ENCODE data around the gene AFG3L2.

The AFG3L2 gene

GRCh38 chr18:12302391-12303147 is 74.5 kb downstream of the AFG3L2 start:
- DNase-seq (ENCODE audit: low spot score): no peak

DNA sequence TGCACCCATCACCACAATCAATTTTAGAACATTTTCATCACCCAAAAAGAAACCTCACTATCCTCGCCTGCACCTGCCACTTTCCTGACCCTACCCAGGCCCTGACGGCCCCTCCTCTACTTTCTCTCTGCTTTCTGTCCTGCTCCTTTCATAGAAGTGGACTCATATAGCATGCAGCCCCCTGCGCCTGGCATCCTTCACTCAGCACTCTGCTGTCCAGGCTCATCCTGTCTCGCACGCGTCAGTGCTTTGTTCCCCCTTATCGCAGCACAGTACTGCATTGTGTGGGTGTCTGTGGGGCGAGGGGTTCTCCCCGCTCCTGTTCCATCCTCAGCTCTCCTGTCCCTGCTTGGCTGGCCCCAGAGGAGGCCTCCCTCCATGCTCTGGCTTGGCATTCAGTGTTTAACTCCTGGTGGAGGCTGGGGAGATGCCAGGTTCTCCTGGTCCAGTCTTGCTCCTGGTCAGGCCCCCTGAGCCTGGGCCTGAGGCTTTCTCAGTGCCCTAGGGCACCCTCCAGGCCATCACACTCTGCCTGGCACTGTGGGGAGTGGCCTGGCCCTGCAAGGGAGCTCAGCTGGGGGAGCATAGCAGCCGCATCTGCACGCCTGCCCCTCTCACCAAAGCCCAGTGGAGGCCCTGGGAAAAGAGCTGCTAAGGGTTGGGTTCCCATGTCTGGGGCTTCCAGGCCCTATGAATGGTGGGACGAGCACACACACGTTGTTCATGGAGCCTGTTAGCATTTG is 75.6 kb downstream of the AFG3L2 start:
- no peak for DNase-seq (ENCODE audit: low spot score)

DNA sequence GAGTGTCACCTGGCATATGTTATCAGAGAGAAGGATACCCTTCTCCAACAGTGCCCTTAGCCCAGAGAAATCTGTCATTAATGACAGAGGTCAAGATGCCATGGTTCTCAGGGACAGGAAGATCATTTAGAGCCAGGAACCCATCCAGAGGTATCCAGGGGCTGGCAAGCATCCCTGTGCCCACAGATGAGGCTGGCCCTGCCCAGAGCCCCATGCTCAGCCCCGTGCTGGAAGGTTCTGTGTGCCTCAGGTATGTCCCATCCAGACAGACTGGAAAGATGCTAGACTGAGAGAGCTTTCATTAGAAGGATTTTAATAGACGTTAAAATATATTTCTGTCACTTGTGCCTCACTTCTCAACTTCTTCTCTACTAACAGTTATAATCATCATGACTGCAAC is 77.2 kb downstream of the AFG3L2 start:
- DNase-seq (ENCODE audit: low spot score): no peak

GRCh38 chr18:12296457-12296856 is 80.6 kb downstream of the AFG3L2 start:
- no peak for DNase-seq (ENCODE audit: low spot score)

DNA sequence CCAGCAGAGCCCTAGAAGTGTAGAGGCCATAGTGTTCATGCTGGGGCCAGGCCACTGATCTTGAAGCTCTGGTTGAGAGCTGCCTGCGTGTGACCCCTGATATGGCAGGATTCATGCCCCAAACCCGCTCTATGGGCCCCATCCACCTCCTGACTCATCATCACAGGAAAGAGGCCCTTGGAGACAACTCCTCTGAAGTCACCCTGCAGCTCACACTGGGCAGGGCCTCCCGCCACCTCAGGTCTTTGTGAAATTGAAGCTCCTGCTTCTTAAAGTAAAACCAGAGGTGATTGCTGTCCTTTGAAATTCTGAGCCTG is 81.0 kb downstream of the AFG3L2 start:
- no peak for DNase-seq (ENCODE audit: low spot score)

- no peak for DNase-seq (ENCODE audit: low spot score)
Measured at GRCh38 chr18:12295389-12296086, 81.5 kb downstream of the AFG3L2 start.

DNA sequence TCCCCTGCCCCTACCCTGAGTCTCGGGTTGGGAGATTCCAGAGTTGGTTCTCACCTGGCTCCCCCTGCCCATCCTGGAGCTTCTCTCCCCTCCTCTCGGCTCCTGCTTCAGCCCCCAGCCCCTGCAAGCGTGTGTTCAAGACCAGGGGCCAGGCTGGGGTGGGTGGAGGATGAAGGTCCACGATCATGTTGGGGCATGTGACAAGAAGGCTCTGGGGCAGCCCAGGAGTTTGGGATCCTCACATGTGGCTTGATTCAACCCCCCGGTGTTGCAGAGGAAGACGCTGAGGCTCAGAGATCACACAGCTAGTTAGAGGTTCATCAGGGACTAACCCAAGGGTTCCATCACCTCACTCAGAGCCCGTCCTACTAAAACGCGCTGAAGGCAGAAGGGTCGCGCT is 83.2 kb downstream of the AFG3L2 start:
- DNase-seq (ENCODE audit: low spot score): no peak

GRCh38 chr18:12291690-12292089 is 85.3 kb downstream of the AFG3L2 start:
- DNase-seq (ENCODE audit: low spot score): no peak

DNA sequence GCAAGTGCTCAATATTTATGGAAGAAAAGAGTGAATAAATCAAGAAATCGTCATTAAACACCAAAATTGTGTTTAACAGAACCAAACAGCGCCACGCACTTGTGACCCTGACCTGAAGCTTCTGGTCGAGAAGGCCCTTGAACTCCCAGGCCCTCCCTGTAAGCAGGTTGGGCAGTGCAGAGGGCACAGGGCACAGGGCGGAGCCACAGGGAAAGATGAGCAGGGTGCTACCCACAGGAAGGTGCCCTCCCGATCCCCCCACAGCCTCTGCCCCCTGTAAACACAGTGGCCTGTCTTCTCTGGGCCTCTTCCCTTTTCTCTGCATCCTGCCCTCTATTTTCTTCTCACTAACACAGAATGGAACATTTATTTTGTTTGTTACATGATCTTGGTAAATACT is 85.9 kb downstream of the AFG3L2 start:
- no peak for DNase-seq (ENCODE audit: low spot score)

DNA sequence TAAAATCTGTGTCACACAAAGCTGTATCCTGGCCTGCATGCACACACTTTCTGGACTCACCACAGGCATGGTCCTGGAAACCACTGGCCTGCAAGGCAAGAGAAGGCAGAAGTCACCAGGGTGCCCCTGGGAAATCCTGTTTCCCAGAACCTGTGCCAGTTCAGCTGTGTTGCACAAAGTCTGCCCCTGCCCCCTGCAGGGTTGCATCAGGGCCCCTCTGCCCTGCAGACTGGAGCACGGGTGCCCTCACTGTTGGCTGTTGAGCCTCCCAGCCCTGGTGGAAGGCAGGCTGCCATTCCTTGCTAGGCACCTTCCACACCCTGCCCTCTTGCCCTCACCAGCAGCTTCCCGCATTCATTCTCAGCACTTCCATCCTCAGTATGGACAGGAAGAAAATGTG is 86.9 kb downstream of the AFG3L2 start:
- no peak for DNase-seq (ENCODE audit: low spot score)

- no peak for DNase-seq (ENCODE audit: low spot score)
Measured at GRCh38 chr18:12288403-12288755, 88.6 kb downstream of the AFG3L2 start.

DNA sequence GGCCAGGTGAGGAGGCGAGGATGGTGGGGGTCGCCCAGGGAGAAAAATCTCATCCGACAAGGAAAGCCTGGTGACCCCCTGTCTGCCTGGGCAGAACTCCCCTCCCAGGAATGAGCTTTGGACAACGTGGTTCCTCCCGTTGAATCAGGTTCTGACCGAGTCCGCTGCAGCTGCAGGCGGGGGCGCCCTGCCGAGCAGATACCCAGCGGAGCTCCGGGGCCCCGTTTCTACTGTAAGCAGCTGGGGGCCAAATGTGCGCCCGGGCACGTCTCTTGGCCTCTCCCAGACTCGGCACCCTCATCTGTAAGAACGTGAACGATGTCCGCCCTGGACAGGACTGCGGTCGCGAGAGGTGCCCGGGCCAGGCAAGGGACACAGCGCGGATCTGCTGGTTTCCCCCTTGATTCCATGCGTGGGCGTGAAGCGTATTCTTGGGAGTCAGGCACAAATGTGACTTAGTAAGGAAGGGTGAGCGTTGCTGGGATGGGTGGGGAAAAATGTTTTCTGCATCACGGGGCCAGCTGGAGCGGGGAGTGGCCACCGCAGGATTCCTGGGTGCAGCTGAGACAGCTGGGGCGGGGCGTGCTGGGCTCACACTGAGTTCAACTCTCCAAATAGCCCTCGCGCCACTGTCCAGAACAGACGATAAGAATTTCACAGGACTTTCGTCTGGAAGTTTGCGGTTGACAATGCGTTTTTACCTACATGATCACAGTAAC is 89.2 kb downstream of the AFG3L2 start:
- DNase-seq (ENCODE audit: low spot score): no peak

DNA sequence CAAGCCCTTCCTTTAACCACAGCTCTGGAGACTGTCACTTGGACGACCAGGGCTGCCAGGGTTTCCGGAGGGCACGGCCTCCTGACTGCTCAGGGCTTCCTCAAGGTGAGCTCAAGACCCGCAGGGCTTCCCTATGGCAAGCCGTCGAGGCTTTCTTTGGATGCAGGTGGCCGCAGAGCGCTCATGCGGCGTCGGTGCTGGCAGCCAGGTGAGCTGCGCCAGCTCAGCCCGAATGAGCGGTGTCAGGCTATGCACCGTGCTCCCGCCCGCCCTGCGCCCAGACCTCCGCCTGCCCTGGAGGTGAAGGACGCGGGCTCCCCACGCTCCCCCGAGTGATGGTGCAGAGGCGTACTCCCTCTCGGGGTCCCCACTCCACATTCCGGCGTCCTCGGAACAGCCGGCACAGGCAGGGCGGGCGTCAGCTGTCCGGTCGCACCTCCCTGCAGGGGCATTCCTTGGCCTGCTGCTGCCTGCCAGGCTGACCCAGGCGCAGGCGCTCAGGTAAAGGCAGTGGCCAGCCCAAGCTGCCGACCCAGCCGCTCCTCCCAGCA is 89.8 kb downstream of the AFG3L2 start:
- DNase-seq (ENCODE audit: low spot score): no peak

- DNase-seq (ENCODE audit: low spot score): no peak
Measured at GRCh38 chr18:12283666-12284065, 93.4 kb downstream of the AFG3L2 start.

DNA sequence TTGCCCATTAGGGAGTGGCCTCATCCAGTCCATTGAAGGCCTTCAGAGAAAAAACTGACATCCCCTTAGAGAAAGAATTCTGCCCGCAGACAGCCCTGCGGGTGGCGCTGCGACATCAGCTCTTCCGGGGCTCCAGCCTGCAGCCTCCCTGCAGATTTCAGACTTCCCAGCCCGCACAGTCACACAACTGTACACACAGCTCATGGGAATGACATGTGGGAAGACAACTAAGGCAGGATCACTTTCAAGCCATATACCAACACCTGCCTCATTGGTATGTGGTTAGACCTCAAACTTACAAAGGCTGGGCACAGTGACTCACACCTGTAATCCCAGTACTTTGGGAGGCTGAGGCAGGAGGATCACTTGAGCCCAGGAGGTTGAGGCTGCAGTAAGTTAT is 93.8 kb downstream of the AFG3L2 start:
- no peak for DNase-seq (ENCODE audit: low spot score)

- no peak for DNase-seq (ENCODE audit: low spot score)
Measured at GRCh38 chr18:12282442-12283039, 94.5 kb downstream of the AFG3L2 start.

GRCh38 chr18:12281861-12282260 is 95.2 kb downstream of the AFG3L2 start:
- no peak for DNase-seq (ENCODE audit: low spot score)

- DNase-seq (ENCODE audit: low spot score): no peak
Measured at GRCh38 chr18:12279781-12280531, 97.1 kb downstream of the AFG3L2 start.

All from putamen (tissue), 1 donor.